ENCODE data around the gene PCDHGB5.
"Not testable (repeated sequence)": the region's sequence is repeated elsewhere in the genome, so short reads cannot be mapped to it uniquely, and the experiment has no call there.

PCDHGB5 gene

DNA sequence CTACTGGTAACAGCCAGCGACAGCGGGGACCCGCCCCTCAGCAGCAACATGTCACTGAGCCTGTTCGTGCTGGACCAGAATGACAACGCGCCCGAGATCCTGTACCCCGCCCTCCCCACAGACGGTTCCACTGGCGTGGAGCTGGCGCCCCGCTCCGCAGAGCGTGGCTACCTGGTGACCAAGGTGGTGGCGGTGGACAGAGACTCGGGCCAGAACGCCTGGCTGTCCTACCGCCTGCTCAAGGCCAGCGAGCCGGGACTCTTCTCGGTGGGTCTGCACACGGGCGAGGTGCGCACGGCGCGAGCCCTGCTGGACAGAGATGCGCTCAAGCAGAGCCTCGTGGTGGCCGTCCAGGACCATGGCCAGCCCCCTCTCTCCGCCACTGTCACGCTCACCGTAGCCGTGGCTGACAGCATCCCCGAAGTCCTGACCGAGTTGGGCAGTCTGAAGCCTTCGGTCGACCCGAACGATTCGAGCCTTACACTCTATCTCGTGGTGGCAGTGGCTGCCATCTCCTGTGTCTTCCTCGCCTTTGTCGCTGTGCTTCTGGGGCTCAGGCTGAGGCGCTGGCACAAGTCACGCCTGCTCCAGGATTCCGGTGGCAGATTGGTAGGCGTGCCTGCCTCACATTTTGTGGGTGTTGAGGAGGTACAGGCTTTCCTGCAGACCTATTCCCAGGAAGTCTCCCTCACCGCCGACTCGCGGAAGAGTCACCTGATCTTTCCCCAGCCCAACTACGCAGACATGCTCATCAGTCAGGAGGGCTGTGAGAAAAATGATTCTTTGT is 3.2 kb upstream of the PCDHGB5 start:
- not testable (repeated sequence) for H3K27ac Mint-ChIP-seq, H3K4me3 Mint-ChIP-seq, DNase-seq, H3K4me1 Mint-ChIP-seq, ATAC-seq
- Mint-ChIP-seq H3K9me3 (peaks cover 20 to 34% of the 10 kb centered on the region in 2 donors), H3K27me3 (peaks cover 77% of the 10 kb centered on the region)

DNA sequence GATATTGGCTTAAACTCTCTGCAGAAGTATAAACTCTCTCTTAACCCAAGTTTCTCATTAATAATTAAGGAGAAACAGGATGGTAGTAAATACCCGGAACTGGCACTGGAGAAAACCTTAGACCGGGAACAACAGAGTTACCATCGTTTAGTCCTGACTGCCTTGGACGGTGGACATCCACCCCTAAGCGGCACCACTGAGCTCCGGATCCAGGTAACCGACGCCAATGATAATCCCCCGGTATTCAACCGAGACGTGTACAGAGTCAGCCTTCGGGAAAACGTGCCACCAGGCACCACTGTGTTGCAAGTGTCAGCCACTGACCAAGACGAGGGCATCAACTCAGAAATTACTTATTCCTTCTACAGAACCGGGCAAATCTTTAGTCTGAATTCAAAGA is 861 bp downstream of the PCDHGB5 start:
- Mint-ChIP-seq H3K4me1 (peaks cover 9% of the 10 kb centered on the region), H3K27me3 (peaks cover 79% of the 10 kb centered on the region), H3K27ac (peak overlapping the region in 1 of 2 donors; percentile 42), H3K4me3 (no peak overlapping the region), H3K9me3 (peaks cover 11 to 38% of the 10 kb centered on the region in 2 donors)
- ATAC-seq (no peak), DNase-seq (no peak)

DNA sequence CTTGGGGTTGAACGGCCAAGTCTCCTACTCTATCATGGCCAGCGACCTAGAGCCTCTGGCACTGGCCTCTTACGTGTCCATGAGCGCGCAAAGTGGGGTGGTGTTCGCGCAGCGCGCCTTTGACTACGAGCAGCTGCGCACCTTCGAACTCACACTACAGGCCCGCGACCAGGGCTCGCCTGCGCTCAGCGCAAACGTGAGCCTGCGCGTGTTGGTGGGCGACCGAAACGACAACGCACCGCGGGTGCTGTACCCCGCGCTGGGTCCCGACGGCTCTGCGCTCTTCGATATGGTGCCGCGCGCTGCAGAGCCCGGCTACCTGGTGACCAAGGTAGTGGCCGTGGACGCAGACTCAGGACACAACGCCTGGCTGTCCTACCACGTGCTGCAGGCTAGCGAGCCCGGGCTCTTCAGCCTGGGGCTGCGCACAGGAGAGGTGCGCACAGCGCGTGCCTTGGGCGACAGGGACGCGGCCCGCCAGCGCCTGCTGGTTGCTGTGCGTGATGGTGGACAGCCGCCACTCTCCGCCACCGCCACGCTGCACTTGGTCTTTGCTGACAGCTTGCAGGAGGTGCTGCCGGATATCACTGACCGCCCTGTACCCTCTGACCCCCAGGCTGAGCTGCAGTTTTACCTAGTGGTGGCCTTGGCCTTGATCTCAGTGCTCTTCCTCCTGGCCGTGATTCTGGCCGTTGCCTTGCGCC is 2.0 kb downstream of the PCDHGB5 start:
- ATAC-seq (no peak), DNase-seq (no peak)
- no peak overlapping the region for H3K4me3 Mint-ChIP-seq
- peaks cover 79% of the 10 kb centered on the region for H3K27me3 Mint-ChIP-seq
- no peak overlapping the region for H3K27ac Mint-ChIP-seq
- peaks cover 5 to 34% of the 10 kb centered on the region in 2 donors for H3K9me3 Mint-ChIP-seq
- peaks cover 9% of the 10 kb centered on the region for H3K4me1 Mint-ChIP-seq

DNA sequence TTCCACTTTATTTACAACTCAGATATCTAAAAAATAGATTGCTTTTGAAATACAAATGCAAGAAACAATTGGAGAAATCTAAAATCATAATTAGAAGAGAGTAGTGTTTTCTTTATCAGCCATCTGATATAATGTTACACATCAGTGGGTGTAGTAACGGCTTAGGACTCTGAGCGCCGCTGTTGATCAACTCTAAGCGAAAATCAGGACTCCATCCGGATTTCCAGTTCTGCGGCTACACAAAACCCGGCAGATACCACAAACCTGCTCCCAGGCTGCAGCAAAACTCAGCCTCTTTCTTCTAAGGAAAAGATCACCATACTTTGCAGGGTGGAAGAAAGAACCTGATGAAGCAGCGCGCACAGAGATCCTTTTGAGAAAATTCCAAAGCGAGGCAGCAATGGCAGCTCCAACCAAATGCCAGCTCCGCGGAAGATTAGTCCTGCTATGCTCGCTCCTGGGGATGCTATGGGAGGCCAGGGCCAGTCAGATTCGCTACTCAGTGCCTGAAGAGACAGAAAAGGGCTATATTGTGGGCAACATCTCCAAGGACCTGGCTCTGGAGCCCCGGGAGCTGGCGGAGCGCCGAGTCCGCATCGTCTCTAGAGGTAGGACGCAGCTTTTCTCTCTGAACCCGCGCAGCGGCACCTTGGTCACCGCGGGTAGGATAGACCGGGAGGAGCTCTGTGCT is 5.0 kb downstream of the PCDHGB5 start, which contains the start of gene PCDHGA9:
Gene PCDHGA9, plus strand, starts transcription at position 226 of the 691 bp plus-strand sequence. Its CDS starts 175 bp downstream, at position 401.
- H3K27ac Mint-ChIP-seq = no peak within 1 kb of the TSS
- DNase-seq (no peak), ATAC-seq (no peak)
- peak within 1 kb of the TSS; percentile 44 to 62 for H3K4me3 Mint-ChIP-seq
- H3K27me3 Mint-ChIP-seq = peaks cover 80% of the 10 kb centered on the region
- peaks cover 9% of the 10 kb centered on the region for H3K4me1 Mint-ChIP-seq
- peaks cover 5 to 46% of the 10 kb centered on the region in 2 donors for H3K9me3 Mint-ChIP-seq

DNA sequence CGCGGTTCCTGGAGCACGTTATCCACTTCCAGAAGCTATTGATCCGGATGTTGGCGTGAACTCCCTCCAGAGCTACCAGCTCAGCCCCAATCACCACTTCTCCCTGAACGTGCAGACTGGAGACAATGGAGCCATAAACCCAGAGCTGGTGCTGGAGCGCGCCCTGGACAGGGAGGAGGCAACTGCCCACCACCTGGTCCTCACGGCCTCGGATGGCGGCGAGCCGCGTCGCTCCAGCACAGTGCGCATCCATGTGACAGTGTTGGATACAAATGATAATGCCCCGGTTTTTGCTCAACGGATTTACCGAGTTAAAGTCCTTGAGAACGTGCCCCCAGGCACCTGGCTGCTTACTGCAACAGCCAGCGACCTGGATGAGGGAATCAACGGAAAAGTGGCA is 5.6 kb downstream of the PCDHGB5 start:
- H3K27ac Mint-ChIP-seq = no peak overlapping the region
- DNase-seq (no peak), ATAC-seq (no peak)
- H3K4me3 Mint-ChIP-seq = peak overlapping the region in 1 of 2 donors; percentile 62
- H3K27me3 Mint-ChIP-seq = peaks cover 86% of the 10 kb centered on the region
- H3K9me3 Mint-ChIP-seq = peaks cover 5 to 53% of the 10 kb centered on the region in 2 donors
- peaks cover 16% of the 10 kb centered on the region for H3K4me1 Mint-ChIP-seq

DNA sequence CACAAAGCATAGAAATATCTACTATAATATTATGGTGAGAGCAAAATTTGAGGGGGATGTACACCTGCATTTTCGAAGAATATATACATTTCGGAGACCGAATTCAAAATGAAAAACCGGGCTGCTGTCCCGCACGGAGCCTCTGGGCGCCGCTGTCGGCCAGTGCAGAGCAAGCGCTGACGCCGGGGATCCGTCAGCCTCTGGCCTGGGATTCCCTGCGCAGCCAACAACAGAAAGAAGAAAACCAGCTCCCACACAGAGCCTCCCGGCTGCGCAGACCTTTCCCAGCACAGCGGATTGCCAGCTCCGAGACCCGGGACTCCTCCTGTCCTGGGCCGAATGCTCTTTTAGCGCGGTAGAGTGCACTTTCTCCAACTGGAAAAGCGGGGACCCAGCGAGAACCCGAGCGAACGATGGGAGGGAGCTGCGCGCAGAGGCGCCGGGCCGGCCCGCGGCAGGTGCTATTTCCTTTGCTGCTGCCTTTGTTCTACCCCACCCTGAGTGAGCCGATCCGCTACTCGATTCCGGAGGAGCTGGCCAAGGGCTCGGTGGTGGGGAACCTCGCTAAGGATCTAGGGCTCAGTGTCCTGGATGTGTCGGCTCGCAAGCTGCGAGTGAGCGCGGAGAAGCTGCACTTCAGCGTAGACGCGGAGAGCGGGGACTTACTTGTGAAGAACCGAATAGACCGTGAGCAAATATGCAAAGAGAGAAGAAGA is 10.2 kb downstream of the PCDHGB5 start, which contains the start of gene PCDHGB6:
Gene PCDHGB6, plus strand, starts transcription at position 232 of the 716 bp plus-strand sequence. Its CDS starts 182 bp downstream, at position 414.
- Mint-ChIP-seq H3K4me1 (peaks cover 13% of the 10 kb centered on the region), H3K4me3 (peak within 1 kb of the TSS; percentile 73 to 81), H3K9me3 (peaks cover 10 to 49% of the 10 kb centered on the region in 2 donors), H3K27me3 (peaks cover 79% of the 10 kb centered on the region), H3K27ac (peak within 1 kb of the TSS in 1 of 2 donors; percentile 9)
- ATAC-seq = peak; percentile 76
- peak in 1 of 2 donors; percentile 52 for DNase-seq

DNA sequence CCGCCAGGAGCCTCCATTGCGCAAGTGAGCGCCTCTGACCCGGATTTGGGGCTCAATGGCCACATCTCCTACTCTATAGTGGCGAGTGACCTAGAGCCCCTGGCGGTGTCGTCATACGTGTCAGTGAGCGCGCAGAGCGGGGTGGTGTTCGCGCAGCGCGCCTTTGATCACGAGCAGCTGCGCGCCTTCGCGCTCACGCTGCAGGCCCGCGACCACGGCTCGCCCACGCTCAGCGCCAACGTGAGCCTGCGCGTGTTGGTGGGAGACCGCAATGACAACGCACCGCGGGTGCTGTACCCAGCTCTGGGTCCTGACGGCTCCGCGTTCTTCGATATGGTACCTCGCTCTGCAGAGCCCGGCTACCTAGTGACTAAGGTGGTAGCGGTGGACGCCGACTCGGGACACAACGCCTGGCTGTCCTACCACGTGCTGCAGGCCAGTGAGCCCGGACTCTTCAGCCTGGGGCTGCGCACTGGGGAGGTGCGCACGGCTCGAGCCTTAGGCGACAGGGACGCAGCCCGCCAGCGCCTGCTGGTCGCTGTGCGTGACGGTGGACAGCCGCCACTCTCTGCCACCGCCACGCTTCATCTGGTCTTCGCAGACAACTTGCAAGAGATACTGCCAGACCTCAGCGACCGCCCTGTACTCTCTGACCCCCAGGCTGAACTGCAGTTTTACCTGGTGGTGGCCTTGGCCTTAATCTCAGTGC is 12.0 kb downstream of the PCDHGB5 start:
- H3K27ac Mint-ChIP-seq = no peak overlapping the region
- no peak for DNase-seq
- H3K4me1 Mint-ChIP-seq = peaks cover 26% of the 10 kb centered on the region
- ATAC-seq = no peak
- H3K4me3 Mint-ChIP-seq = no peak overlapping the region
- H3K9me3 Mint-ChIP-seq = peaks cover 10 to 38% of the 10 kb centered on the region in 2 donors
- H3K27me3 Mint-ChIP-seq = peaks cover 79% of the 10 kb centered on the region

DNA sequence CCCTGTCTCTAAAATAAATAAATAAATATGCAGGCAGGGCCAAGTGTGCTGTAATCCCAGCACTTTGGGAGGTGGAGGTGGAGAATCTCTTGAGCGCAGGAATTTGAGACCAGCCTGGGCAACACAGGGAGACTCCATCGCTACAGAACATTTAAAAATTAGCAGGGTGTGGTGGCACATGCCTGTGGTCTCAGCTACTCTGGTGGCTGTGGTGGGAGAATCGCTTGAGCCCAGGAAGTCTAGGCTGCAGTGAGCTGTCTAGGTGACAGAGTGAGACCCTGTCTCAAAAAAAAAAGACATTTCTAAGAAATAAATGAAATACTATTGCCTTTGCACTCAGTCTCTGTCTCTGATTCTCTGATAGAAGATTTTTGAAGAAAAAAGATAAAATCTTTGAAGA is 13.8 kb downstream of the PCDHGB5 start:
- H3K4me3 Mint-ChIP-seq = no peak overlapping the region
- peaks cover 32% of the 10 kb centered on the region for H3K4me1 Mint-ChIP-seq
- H3K27ac Mint-ChIP-seq = no peak overlapping the region
- DNase-seq = no peak
- no peak for ATAC-seq
- peaks cover 10 to 29% of the 10 kb centered on the region in 2 donors for H3K9me3 Mint-ChIP-seq
- peaks cover 81% of the 10 kb centered on the region for H3K27me3 Mint-ChIP-seq

DNA sequence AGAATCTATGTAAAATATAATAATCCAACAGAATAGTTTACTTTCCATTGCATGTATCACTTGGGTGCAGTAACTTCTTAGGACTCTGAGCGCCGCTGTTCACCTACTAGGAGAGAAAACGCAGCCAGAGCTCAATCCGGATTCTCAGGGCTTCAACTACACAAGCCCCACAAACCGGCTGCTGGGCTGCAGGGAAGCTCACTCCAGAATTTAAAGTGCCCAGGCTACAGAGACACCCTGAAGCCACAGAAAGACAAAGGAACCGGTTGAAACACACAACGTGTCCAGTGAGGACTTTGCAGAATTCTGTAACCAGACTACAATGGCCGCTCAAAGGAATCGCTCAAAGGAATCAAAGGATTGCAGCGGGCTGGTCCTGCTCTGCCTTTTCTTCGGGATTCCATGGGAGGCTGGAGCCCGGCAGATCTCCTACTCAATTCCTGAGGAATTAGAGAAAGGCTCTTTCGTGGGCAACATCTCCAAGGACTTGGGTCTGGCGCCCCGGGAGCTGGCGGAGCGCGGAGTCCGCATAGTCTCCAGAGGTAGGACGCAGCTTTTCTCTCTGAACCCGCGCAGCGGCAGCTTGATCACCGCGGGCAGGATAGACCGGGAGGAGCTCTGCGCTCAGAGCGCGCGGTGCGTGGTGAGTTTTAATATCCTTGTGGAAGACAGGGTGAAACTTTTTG is 15.2 kb downstream of the PCDHGB5 start, which contains the start of gene PCDHGA10:
Gene PCDHGA10, plus strand, starts transcription at position 134 of the 686 bp plus-strand sequence. Its CDS starts 189 bp downstream, at position 323.
- Mint-ChIP-seq H3K27me3 (peaks cover 82% of the 10 kb centered on the region), H3K4me3 (peak within 1 kb of the TSS; percentile 89 to 91), H3K9me3 (peaks cover 10 to 28% of the 10 kb centered on the region in 2 donors), H3K27ac (peak within 1 kb of the TSS in 1 of 2 donors; percentile 96), H3K4me1 (peaks cover 36% of the 10 kb centered on the region)
- ATAC-seq (peak; percentile 78), DNase-seq (peak; percentile 56 to 64)

DNA sequence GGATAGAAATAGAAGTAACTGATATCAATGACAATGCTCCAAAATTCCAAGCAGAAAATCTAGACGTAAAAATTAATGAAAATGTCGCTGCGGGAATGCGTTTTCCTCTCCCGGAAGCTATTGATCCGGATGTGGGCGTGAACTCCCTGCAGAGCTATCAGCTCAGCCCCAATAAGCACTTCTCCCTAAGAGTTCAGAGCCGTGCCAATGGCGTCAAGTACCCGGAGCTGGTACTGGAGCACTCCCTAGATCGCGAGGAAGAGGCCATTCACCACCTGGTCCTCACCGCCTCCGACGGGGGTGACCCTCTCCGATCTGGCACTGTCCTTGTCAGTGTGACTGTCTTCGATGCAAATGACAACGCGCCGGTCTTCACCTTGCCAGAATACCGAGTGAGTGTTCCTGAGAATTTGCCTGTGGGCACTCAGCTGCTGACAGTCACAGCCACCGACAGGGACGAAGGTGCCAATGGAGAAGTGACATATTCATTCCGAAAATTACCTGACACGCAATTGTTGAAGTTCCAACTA is 15.9 kb downstream of the PCDHGB5 start:
- H3K27ac Mint-ChIP-seq = peak overlapping the region in 1 of 2 donors; percentile 96
- H3K4me3 Mint-ChIP-seq = peak overlapping the region; percentile 89 to 91
- peaks cover 12 to 28% of the 10 kb centered on the region in 2 donors for H3K9me3 Mint-ChIP-seq
- DNase-seq = no peak
- peaks cover 35% of the 10 kb centered on the region for H3K4me1 Mint-ChIP-seq
- H3K27me3 Mint-ChIP-seq = peaks cover 82% of the 10 kb centered on the region
- ATAC-seq = no peak

DNA sequence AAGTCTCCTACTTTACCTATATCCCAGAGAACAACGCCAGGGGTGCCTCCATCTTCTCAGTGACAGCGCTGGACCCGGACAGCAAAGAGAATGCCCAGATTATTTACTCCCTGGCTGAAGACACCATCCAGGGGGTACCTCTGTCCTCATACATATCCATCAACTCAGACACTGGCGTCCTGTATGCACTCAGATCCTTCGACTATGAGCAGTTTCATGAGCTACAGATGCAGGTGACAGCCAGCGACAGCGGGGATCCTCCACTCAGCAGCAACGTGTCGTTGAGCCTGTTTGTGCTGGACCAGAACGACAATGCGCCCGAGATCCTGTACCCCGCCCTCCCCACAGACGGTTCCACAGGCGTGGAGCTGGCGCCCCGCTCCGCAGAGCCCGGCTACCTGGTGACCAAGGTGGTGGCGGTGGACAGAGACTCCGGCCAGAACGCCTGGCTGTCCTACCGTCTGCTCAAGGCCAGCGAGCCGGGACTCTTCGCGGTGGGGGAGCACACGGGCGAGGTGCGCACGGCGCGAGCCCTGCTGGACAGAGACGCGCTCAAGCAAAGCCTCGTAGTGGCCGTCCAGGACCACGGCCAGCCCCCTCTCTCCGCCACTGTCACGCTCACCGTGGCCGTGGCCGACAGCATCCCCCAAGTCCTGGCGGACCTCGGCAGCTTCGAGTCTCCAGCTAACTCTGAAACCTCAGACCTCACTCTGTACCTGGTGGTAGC is 17.0 kb downstream of the PCDHGB5 start:
- H3K27ac Mint-ChIP-seq = not testable (repeated sequence)
- H3K4me3 Mint-ChIP-seq = peak overlapping the region; percentile 39 to 55

DNA sequence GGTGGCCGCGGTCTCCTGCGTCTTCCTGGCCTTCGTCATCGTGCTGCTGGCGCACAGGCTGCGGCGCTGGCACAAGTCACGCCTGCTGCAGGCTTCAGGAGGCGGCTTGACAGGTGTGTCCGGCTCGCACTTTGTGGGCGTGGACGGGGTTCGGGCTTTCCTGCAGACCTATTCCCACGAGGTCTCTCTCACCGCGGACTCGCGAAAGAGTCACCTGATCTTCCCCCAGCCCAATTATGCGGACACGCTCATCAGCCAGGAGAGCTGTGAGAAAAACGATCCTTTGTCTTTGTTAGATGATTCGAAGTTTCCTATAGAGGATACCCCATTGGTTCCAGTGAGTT is 17.5 kb downstream of the PCDHGB5 start:
- Mint-ChIP-seq H3K9me3 (peaks cover 10 to 21% of the 10 kb centered on the region in 2 donors), H3K4me3 (peak overlapping the region; percentile 39 to 55), H3K4me1 (peaks cover 35% of the 10 kb centered on the region), H3K27me3 (peaks cover 82% of the 10 kb centered on the region)
- H3K27ac Mint-ChIP-seq, DNase-seq, ATAC-seq: not testable (repeated sequence)

More for the DNA sequence above, 17.0 kb downstream of the PCDHGB5 start:
- peaks cover 35% of the 10 kb centered on the region for H3K4me1 Mint-ChIP-seq
- H3K27me3 Mint-ChIP-seq = peaks cover 82% of the 10 kb centered on the region
- DNase-seq, ATAC-seq: not testable (repeated sequence)
- H3K9me3 Mint-ChIP-seq = peaks cover 12 to 26% of the 10 kb centered on the region in 2 donors

Data from stimulated activated naive CD8-positive, alpha-beta T cell treated with anti-CD3 and anti-CD28 coated beads, Interleukin-15, amount 100 ng/mL, for 72 hours (primary cell).